NCI-H187 treated with DMSO at 0.1 percent for 48 hours (cell line): ENCODE data around the gene LIME1.

Experiments
- DNase-seq: peaks from one replicate; lab custom pipeline; 2025; lab: John Stamatoyannopoulos, UW

LIME1 gene

DNA sequence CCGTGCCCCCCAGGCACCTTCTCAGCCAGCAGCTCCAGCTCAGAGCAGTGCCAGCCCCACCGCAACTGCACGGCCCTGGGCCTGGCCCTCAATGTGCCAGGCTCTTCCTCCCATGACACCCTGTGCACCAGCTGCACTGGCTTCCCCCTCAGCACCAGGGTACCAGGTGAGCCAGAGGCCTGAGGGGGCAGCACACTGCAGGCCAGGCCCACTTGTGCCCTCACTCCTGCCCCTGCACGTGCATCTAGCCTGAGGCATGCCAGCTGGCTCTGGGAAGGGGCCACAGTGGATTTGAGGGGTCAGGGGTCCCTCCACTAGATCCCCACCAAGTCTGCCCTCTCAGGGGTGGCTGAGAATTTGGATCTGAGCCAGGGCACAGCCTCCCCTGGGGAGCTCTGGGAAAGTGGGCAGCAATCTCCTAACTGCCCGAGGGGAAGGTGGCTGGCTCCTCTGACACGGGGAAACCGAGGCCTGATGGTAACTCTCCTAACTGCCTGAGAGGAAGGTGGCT lies 39.1 kb upstream of the LIME1 start:
- DNase-seq: no peak

DNA sequence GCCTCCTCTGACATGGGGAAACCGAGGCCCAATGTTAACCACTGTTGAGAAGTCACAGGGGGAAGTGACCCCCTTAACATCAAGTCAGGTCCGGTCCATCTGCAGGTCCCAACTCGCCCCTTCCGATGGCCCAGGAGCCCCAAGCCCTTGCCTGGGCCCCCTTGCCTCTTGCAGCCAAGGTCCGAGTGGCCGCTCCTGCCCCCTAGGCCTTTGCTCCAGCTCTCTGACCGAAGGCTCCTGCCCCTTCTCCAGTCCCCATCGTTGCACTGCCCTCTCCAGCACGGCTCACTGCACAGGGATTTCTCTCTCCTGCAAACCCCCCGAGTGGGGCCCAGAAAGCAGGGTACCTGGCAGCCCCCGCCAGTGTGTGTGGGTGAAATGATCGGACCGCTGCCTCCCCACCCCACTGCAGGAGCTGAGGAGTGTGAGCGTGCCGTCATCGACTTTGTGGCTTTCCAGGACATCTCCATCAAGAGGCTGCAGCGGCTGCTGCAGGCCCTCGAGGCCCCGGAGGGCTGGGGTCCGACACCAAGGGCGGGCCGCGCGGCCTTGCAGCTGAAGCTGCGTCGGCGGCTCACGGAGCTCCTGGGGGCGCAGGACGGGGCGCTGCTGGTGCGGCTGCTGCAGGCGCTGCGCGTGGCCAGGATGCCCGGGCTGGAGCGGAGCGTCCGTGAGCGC lies 38.5 kb upstream of the LIME1 start:
- no peak for DNase-seq

DNA sequence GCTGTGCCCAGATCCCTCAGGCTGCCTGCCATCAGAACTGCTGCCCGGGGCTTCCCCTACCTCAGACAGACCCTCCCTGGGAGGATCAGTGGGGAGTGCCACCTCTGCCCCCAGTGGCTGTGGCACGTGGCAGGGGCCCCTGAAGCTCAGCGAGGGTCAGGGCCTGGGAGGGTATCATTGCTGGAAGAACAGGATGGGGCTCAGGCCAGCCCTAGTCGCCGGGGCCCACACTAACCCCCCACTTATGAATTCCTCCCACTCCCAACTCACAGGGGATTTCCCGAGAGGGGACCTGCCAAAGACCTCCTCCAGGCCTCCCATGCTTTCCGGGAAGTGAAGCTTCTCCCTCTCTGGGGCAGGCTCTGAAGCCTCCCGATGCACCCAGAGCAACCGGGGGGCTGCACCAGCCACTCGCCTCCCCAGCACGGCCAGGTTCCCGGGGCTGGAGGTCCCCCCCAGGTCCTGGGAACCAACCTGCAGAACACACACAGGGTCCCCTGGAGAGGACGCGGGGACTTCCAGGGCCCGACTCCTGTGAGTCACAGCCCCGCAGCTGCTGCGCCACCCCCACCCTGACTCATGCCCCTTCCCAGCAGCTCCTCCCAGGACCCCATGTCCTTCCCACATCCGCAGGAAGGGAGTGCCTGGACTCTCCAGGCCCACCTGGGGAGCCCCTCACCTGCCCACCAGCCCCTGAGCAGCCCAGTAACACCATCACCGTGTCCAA lies 37.6 kb upstream of the LIME1 start:
- no peak for DNase-seq

DNA sequence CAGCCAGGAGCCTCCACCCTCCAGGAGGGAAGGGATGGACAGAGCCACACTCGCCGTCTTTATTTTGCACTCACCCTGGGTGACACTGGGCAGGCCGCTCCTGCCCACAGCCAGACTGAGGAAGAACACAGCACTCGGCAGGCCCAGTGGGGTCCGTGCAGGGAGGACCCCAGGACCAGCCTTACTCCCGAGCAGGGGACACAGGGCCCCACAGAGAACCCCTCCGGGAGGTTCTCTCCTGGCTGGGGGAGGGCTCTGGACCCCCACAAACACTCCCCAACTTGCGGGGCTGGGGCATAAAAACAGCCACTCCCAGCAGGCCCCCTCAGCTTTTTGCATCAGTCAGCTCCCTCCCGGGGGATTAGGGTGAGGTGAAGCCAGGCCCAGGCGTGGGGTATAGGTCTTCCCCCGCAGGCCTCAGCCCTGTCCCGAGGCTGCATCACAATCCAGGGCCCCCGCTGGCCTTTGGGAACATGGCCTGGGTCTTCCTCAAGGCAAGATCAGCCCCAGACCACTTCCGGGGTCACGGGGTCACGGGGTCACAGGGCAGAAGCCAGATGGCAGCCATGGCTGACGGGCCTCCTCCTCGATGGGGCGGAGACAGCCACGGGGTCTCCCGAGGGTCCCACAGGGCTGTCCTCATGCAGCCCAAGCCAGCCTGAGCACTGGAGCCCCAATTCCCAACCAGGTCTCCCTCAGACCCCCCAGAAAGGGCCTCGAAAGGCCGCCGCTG lies 36.8 kb upstream of the LIME1 start:
- DNase-seq: no peak

DNA sequence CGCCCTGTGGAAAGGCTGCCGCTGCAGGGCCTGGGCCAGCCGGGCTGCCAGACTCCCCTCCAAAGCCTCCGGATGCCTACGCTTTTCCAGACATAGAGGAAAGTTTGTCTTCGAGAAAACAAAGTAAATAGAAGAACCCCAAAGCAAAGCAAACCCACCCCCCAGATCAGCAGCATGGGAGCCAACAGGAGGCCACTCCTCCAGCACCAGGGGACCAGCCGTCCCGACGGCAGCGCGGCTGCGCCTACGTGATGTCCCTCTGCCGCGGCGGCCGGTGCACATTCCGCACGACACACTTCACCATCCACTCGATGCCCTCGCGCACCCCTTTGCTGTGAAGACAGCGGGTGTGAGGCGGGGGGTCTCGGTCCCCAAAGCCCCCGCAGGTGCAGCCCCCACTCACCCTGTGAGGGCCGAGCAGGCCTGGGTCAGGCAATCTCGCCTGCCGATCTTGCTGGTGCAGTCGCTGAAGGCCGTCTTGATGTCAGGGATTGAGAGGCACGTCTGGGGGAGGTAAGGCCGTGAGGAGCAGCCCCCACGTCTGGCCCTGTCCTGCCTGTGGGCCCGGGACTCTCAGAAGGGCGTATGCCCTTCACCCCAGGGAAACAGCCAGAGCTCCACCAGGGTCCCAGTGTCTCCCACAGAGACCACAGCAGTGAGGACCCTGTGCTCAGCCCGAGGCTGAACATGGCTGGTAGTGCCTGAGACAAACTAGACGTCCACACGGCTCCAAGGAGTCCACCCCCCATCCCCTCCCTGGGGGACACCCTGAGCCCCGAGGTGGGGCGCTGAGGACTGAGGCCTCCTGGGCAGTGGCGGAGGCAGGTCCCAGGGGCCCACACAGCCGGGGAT lies 36.0 kb upstream of the LIME1 start:
- no peak for DNase-seq

DNA sequence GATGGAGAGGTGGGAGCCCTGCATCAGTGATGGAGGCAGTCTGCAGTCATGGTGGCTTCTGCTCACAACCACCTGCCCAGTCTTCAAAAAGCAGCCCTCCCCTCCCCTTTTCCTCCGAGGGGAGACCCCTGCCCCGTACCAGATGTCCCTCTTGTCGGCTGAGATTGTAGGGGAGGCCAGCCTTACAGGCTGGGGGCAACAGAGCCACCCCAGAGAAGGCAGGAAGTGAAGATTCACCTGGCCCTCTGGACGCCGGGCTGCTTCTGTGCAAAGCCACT lies 35.5 kb upstream of the LIME1 start:
- no peak for DNase-seq

DNA sequence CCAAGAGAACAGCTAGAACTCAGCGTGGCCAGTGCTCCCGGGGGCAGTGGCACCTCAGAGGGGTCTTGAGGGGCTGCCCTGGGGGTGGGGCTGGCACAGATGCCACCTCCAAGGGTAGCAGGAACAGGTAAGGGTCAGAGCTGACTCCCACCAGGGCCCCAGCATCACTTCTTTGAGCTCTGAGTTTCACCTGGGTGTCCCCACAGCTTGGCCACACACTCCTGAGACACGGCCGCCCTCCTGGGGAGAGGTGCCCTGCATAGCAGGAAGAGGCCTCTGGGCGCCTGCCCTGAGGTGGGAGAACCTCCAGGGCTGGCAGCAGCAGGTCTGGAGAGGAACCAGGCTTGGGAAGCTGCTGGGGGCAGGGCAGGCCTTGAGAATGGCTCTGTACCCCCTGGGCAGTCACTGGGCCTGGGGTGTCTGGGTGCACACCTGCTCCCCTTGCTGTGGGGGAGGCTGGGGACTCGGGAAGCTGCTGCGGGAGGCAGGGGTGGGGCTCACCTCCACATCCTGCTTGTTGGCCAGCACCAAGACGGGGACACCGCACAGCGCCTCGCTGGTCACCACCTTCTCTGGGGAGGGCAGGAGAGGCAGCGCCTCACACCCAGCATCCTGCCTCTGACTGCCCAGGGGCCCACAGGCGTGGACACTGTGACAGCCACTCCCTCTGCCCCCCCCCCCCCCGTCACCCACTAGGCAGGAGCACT lies 35.0 kb upstream of the LIME1 start:
- no peak for DNase-seq

DNA sequence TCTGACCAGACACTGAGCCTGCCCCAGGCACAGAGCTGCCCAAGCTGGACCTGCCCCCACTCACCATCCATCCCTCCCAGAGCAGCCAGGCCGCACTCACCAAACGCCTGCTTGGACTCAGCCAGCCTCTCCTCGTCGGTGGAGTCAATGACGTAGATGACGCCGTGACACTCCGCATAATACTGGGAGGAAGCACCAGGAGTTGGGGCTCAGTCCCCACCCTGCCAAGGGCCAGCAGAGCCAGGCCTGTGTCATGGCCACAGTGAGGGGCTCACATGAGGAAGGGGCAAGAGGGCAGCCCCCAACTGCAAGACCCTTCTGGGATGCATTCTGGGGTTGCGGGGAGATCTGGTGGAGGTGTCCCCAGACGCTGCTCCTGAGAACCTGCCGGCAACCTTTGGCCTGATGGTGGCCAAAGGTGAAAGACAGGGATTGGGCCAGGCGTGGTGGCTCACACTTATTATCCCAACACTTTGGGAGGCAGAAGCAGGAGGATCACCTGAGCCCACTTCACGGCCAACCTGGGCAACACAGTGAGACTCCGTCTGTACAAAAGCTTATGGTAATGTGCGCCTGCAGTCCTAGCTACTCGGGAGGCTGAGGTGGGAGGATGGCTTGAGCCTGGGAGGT lies 34.3 kb upstream of the LIME1 start:
- DNase-seq: no peak

DNA sequence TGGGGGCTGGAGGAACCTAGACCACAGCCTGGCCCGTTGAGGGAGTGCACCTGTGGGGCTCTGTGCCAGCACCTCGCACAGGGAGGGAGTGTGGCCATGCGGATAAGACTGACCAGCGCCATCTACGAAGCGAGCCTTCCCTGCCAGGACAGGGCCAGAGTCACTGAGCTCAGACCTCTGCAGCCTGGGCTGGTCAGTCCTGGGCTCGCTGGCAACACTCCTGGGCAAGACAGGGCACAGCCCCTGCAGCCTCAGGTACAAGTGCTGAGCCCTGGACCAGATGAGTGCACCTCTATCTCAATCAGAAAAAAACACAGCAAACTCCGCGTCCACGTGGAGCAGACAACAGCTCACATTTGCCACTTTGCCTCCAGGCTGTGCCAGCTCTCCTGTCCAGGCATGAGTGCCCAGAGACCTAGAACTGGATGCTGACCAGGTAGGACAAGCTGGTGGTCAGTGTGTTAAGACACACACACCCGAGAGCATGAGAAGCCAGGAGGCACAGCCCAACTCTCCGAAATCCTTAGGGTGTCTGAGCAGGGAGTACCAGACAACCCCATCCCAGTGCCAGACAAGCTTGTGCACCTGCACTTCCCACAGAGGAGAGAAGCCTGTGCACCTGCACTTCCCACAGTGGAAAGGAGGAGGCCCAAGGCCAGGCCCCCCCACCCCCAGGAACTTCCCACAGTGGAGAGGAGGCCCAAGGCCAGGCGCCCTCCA lies 33.6 kb upstream of the LIME1 start:
- DNase-seq: no peak

DNA sequence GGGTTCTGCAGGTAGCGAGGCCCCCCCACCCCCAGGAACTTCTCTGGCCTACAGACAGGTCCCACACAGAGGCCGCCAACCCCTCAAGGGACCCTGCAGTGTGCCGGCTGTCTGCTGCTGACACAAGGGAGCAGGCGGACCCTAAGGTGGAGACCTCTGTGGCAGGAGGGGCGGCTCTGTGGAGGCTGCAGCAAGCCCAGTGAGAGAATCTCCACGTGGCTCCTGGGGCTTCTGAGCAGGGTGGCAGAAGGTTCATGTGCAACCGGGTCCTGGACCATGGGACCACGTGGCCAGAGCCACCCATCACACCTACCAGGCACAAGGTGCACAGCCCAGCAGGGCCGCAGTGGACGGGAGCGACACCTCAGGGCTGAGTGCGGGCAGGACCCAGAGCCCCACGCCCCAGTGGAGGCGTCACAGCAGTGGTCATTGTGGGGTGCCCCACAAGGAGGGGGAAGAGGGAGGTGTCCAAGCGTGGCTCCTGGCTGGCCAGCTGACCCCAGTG lies 32.9 kb upstream of the LIME1 start:
- DNase-seq: no peak

DNA sequence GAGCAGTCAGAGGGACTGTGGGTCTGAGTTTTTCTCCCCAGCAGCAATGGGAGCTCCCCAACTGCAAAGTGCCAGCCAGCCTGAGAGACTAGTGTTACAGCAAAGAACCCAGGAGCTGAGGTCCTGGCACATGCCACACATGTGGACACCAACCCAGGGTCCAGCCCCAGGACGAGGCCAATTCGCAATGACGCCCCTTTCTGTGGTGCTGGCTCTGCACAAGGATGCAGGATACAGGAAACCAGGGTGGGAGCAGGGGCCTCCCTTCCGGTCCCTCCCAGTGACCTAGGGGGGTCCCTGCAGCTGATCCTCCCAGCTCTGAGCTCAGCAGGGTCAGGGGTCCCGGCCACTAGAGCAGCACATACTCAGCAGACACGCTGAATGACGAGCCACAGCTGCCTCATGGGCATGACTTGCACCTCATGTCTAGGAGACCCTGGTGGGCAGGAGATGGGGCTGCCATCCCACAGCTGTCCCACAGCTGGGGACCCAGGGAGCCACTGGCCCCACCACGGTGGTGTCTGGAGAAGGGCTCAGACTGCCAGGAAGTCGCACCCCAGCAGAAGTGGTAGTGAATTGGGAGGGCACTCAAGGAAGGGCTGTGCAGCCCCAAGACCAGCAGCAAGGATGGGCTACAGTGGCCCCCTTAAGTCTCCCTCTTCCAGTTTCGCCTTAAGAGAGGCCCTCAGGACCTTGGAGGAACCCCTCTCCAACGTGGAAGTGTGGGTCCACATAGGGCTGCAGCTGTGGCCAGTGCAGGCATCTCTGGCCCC lies 32.3 kb upstream of the LIME1 start:
- DNase-seq: no peak

DNA sequence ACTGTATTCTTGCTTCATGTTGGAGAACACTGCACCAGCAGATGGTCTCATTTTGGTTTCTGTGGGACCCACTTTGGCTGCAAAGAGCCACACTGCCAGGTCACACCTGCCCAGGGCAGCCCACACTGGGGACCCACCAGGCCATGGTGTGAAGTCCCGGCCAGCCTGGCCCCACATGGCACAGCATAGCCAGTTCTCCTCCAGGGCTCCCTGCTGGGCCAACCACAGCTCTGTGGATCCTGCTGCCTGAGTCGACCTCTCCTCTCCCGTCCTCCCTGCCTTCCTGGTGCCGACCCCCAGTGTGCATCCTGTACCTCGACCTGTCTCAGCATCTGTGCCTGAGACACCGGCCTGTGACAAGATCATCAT lies 31.7 kb upstream of the LIME1 start:
- DNase-seq: no peak

DNA sequence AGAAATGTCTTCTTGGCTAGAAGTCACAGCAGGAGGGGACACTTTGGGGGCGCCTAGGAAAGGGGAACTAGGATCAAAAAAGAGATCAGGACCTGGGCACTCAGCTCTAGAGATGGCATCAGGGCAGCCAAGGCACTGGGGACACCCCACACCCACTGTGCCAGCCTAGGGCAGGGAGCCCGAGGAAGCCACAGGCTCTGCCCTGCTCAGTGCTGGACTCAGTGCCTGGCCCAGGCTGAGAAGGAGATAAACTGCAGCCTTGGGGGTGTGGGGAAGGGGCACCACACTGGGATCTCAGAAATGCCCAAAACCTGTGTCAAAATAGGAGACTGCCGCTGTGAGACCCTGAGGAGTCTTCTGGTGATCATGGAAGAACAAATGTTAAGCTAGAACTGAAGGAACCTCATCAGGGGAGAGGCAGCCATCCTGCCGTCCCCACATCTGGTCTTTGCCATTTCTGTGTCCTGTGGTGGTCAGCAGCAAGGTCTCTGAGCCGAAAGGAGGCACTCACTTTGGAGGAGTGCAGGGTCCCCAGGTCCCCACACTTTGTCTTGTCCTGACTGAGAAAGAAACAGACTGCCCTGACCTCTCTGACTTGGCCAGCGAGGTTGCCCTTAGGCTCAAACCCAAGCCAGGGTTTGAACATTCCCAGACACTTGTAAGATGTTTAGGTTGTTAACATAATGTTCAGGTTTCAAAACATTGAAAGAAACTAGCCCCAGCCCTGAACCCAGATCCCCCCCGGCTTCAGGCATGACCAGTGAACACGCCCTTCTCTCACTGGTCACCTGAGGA lies 31.0 kb upstream of the LIME1 start:
- no peak for DNase-seq

DNA sequence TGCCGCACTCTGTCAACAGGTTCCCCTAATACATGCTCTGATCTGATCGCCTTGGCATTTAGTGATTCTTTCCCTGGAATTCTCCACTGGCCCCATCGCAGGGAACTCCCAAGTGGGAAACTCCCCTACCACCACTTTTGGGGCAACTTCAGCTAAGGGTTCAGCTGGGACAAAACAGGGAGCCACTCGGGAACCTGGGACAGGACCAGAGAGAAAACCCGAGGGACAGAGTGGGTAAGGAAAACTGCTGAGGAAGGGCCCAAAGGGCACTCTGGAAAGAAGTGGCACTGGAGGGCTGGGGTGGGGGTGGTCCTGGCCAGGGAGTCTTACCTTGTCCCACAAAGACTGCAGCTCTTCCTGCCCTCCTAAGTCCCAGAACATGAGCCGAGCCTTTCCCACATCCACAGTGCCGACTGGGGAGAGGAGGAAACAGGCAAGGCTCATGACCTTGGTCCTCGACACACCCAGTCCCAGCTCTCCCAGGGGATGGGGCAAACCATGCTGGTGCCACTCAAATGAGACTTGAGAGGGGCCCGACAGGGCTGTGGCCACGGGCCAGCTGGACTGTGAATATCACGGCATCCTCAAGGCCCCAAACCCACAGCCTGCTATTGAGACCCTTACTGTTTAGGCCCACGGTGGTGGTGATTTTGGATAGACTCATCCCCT lies 30.3 kb upstream of the LIME1 start:
- no peak for DNase-seq

DNA sequence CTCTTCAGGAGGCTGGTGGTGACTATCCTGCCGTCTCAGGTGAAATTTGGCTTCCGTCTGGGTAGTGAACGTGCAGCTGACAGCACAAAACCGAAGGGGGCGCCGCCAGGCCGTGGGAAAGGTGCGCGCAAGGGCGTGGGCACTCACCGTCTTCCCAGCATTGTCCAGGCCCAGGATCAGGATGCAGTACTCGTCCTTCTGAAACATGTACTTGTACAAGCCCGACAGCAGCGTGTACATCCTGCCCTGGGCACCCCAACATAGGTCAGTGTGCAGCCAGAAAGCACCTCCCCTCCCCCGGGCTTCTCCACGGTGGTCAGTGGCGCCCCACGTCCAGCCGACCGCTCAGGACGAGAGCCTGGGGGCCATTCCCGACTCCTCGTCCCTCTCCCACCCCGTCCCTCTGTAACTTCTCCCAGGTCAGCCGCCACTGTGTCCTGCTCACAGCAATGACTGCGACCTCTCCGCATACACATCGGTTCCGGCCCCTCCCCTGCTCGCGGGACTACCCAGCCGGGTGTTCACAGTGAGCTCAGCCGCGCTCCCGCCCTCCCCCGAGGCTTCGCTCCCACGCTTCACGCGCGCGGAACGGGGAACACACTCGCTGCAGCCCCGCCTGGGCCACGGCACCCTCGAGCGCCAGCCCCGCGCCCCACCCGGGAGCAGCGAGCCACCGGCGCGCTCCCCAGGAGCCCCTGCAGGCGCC lies 29.5 kb upstream of the LIME1 start:
- no peak for DNase-seq

DNA sequence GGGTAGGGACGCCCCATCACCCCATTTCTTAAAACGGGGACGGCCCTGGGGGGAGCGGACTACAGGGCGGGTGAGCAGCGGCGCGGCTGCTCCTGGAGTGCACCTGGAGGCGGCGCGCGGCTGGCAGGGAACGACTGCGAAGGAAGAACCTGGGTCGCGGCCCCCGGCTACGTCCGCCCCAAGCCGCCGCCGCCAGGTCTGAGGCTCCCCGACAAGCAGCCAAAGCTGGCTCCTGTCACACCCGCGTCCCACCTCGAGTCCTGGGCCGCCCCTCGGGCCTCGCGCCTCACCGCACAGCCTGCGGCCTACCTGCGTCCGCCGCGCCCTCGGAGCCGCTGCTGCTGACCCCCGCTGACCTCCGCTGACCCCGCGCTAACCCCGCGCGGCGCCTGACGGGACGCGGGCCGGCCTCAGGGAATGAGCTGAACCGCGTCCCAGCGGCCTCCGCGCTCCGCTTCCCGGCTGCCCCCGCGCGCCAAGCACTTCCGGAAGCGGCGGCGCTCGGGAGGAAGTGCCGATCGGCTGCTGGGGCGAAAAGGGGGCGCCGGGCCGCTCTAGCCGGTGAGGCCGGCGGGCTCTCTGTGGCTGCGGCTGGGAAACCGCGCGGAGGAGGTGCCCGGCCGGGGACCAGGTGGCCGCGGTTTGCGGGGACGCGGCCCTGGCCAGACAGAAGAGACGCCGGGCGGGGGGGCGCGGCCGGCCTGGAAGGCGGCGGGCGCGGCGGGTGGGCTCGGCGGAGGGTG lies 28.7 kb upstream of the LIME1 start, which contains the start of the genes ARFRP1 and ZGPAT:
Gene ARFRP1 (minus strand): TSS at position 419 of the 743 bp plus-strand sequence. CDS start 885 bp downstream, outside the sequence.
Gene ZGPAT (plus strand): TSS at position 482 of the 743 bp plus-strand sequence. CDS start 542 bp downstream, outside the sequence.
- no peak for DNase-seq
